Activated CD4-positive, CD25-positive, alpha-beta regulatory T cell treated with anti-CD3 and anti-CD28 coated beads, Interleukin-2, amount 50 U/mL, for 72 hours (primary cell): ENCODE measurements around the gene INIP.
"Not testable (repeated sequence)": the region's sequence is repeated elsewhere in the genome, so short reads cannot be mapped to it uniquely, and the experiment has no call there.

ENCODE experiments used
- DNase-seq: peaks from one replicate; pipeline ENCODE4 v3.0.0; 2021

The INIP gene

DNA sequence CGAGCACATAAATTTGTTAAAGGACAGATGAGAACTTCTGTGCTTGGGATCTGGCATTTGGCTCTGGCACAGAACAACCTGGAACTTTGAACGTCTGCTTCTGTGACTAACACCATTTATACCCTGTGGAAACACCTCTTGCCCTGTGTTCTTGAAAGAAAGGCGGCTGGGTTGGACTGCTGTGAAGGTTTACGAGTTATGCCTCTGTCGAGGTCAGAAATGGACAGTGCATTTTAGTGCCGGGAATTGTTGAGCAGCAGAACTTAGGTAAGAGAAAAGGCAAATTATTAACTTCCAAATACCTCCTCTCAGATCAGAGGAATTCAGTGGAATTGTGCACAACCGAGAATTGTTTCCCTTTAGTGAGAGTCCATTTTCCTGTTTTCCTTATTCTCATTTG is 14.1 kb upstream of the INIP start:
- no peak for DNase-seq

- no peak for DNase-seq
Observed at GRCh38 chr9:112728401-112728800, 10.5 kb upstream of the INIP start.

- DNase-seq, result no peak
Observed at GRCh38 chr9:112726428-112726827, 8.5 kb upstream of the INIP start.

DNA sequence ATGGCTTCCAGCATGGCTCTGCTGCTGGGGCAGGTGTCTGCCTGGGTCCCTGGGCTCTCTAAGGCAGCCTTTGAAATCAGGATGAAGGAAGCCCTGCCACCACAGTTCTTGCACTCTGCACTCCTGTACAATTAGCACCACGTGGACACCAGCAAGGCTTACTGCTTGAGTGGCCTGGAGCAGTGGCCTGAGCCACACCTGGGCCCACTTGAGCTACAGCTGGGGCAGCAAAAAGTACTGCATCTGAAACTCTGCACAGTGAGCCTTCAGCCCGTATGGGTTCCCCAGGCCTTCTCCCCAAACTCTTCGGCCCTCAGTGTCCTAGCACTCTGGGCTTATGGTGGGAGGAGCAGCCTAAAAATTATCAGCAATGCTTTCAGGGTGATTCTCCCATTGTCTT is 8.0 kb upstream of the INIP start:
- DNase-seq, result no peak

- not testable (repeated sequence) for DNase-seq
Observed at GRCh38 chr9:112722749-112723148, 4.8 kb upstream of the INIP start.

DNA sequence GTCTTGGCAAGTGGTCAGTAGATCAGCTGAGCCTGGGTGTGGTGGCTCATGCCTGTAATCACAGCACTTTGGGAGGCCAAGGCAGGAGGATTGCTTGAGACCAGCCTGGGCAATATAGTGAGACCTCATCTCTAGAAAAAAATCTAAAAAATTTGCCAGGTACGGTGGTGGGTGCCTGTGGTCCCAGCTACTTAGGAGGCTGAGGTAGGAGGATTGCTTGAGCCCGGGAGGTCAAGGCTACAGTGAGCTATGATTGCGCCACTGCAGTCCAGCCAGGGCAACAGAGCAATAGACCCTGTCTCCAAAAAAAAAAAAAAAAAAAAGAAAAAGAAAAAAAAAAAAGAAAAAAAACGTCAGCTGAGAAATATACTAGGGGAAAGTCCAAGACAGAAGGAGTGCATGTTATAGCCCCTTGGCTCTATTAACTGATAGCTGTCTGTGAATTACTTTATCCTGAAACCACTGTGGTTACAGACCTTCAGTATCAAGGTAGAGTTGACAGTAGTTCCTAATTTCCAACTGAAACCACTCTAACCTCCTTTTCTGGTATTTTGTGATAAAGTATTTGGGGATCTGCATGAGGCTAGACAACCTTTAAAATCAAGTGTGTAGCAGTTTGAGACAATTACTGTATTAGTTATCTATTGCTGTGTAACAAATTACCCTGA is 2.3 kb upstream of the INIP start:
- no peak for DNase-seq

GRCh38 chr9:112719696-112720095 is 1.8 kb upstream of the INIP start:
- no peak for DNase-seq

- no peak for DNase-seq
Observed at GRCh38 chr9:112719241-112719691, 1.3 kb upstream of the INIP start.

DNA sequence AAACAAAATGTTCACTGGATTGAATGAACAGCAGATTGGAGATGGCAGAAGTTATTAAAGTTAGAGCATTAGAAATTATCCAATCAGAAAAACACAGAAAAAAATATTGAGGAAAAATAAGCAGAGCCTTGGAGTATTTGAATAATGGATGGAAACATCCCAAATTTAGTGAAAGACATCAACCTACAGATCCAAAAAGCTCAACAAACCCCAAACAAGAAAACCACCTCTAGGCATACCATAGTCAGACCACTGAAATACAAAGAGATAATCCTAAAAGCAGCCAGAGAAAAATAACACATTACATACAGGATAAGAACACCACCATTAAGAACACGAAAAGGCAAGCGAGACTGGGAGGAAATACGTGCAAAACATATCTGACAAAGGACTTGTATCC is 5.2 kb downstream of the INIP start:
- DNase-seq, result no peak

DNA sequence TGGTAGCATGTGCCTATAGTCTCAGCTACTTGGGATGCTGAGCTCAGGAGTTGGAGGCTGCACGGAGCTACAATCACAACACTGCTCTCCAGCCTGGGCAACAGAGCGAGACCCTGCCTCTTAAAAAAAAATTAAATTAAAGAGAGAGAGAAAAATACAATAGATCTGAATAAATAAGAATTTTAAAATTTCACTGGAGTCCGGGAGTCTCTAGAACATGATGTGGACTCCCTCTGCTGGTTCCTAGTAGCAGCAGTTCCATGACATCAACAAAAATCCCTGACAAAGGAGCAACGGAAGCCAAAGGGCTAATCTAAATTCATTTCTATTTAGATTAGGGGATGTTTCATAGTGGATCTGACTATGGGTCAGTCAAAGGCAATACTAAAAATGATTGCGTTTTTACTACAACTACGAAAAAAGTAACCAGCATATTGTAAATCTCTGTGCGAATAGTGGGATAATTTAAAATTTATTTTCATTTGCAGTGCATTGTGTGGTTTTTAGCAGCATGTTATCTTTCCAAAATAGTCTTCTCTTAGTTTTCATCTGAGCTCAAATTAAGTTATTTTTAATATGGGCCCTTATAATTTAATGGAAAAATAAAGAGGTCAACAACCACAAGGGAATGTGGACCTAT is 6.7 kb downstream of the INIP start:
- no peak for DNase-seq

DNA sequence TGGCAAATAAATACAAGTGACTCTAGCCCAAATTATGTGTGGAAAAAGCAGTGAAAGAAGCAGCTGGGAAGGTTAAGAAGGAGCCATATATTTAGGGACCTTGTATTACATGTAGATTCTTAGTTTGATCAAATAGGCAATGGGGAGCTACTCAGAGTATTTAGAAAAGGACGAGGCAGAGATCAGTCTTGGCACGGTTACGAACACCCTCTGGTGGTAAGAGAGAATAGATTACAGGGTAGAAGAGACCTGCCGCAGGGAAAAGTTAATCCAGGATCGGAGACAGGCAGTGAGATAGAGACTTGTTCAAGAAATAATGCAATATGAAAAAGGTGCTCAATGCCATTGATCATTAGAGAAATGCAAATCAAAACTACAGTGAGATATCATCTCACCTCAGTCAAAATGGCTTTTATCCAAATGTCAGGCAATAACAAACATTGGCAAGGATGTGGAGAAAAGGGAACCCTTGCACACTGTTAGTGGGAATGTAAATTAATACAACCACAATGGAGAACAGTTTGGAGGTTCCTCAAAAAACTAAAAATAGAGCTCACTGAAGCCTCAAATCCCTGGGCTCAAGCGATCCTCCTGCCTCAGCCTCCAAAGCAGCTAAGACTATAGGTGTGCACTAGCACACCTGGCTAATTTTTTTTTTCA is 12.0 kb downstream of the INIP start:
- DNase-seq, result no peak

GRCh38 chr9:112703304-112703703 is 14.6 kb downstream of the INIP start:
- no peak for DNase-seq

DNA sequence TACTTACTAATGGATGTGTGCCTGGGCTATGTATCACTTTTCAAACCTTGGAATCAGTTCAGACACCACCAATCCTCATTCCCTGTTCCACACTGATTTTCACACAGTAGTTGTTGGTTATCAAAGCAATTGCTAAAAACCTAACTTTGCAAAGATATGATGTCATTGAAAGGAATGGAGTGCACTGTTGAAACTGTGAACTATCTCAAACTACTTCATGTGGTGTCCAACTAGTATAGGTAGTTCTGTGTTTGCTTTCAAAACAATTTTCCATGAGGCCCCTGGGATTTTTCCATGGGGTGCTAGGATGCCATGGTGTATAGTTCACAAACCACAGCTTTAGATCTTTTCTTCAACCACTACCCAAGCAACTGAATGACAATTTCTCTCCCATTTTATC is 17.8 kb downstream of the INIP start:
- DNase-seq, result no peak

- no peak for DNase-seq
Observed at GRCh38 chr9:112699230-112699629, 18.7 kb downstream of the INIP start.

- DNase-seq, result no peak
Observed at GRCh38 chr9:112696461-112696860, 21.5 kb downstream of the INIP start.

DNA sequence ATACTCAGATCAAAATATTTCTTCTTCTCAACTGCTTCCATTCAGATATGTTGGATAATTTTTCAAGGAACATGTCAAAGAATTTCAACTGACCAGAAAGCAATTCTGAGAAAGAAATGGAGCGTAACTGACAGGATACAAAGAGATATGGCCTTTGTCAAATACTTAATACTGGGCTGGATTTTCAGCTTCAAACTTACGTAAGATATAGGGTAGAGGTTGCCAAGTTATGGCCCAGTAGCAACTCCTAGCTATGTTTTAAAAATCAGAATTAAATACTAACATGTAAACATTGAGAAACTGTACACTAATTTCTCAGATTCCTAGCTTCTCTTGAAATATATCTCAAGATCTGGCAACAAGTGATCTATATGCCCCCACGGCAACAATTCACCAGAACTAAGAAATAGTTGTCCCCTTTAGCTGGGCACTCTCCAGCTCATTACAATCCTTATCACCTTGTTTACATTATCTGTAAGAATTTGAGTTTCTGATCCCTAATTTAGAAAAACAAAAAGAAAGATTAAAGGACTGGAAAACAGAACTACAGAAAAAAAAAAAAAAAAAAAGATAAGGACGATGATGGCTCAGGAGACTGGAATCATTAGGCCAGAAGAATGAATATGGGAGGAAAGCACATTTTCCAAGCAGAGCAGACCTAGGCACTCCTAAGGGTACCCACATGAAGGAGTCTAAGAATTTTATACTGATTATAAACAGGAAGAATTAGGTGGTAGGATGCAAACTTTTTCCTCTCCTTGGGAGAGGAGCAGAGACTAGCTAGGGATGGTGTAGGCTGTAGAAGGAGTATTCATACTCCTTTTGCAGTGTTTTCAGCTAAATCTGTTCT is 23.0 kb downstream of the INIP start:
- no peak for DNase-seq

DNA sequence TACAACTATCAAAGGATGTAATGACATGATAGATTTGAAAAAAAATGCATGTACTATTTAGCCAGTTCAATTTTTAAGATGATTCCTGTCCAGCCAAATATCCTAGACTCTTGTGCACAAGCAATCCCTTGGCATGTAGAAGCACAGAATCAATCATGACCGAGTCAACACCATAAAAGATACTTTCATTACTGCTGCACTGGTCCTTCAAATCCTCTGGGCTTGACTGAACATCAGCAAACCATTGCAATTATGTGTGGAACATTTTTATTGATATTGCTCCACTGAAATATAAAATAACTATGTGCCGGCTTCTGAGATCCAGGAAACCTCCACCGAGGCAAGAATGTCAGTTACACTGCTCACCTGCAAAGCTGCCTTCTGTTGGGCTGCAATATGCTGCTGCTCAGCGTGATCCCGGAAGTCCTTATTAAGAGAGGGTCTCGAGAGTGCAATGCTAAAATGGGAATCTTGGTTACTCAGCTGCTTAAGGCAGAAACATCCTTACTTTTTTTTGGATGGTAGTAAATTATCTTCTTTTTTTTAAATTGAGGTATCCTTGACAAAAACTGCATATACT is 28.7 kb downstream of the INIP start:
- DNase-seq, result no peak

DNA sequence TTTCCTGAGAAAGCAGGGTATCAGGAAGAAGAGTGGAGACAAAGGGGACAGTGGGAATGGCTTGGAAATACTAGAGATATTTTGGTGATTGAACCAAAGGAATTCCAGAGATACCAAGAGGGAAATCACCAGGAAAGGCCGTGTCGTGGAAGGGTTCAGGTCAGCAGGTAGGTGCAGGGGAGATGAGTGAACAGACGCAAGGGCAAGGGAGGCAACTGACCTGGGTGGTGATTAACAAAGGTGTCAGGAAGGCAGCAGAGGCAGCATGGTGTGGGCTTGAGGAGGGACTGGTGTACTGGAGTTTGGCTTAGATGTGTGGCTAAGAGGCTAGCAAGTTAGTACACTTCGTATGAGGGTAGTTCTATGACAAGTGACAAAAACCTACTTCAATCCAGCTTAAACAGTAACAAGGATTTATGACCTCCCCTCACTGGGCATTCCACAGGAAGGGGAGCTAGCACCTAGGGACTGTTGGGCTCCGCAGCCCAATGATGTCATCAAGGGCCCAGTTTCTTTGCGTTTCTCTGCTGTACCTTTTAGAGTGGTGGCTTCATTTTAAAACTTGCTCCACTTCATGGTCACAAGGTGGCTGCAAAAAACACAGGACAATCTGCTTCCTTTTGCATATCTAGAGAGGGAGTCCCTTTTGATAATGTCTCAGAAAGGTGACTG is 37.0 kb downstream of the INIP start:
- DNase-seq, result no peak

GRCh38 chr9:112677040-112677439 is 40.9 kb downstream of the INIP start:
- no peak for DNase-seq

- not testable (repeated sequence) for DNase-seq
Observed at GRCh38 chr9:112673221-112673620, 44.7 kb downstream of the INIP start.

DNA sequence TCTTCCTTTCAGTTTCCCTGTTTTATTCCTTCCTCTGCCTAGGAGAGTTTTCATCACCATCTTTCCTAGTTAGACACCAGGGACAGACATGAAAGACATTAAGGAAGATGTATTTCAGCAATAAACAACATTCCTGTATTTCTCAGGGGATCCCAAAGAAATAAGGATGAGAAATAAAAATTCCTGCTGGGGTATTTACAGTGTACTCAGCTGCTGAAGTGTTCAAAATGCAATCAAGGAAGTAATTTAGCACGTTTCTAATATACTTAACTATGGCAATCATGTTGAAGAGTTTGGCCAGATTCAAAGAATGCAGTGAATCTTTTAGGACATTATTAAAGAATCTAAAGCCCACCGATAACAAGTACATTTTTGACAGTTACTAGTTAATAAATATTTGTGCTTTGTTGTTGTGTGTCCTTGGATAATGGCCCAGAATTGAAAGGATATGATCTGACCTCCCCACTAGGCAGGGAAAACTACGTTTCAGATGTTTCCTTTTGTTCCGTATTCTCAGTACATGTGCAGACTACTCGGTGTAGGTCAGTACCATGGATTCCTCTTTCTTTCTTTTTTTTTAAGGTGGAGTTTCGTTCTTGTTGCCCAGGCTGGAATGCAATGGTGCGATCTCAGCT is 46.8 kb downstream of the INIP start:
- no peak for DNase-seq

GRCh38 chr9:112669326-112669725 is 48.6 kb downstream of the INIP start:
- no peak for DNase-seq
